Spleen (tissue), 7 donors: ENCODE data around the gene KCNF1.

ENCODE experiments used
- CTCF ChIP-seq, 11 experiments: fragments of 200-600 bp in 7 of 11; fragments of 450-650 bp in 4 of 11; sonication (generic) in 4 of 11; IDR thresholded peaks in 8 of 11; conservative IDR thresholded peaks in 3 of 11; 1 replicate in 7 of 11; 2 replicates in 4 of 11; pipeline versions ENCODE4 v1.4.0 to v1.8.0; 2016 to 2021; ENCODE audit warnings: antibody characterized with exemption in 11 of 11, inconsistent platforms in 4 of 11, mild to moderate bottlenecking in 1 of 11
- POLR2AphosphoS5 ChIP-seq, 3 donors: sonication (generic); formaldehyde crosslinking; IDR thresholded peaks; one replicate each; pipeline ENCODE4 v1.5.1; 2017; ENCODE audit warnings: antibody characterized with exemption in 3 of 3
- donor health status: DM: no; HTN: no; CAD: no; lungs with moderate emphysema.
- donor health status: DM: no; HTN: no; CAD: no.
- donor health status: DM: no; HTN: no; CAD: no.

DNA sequence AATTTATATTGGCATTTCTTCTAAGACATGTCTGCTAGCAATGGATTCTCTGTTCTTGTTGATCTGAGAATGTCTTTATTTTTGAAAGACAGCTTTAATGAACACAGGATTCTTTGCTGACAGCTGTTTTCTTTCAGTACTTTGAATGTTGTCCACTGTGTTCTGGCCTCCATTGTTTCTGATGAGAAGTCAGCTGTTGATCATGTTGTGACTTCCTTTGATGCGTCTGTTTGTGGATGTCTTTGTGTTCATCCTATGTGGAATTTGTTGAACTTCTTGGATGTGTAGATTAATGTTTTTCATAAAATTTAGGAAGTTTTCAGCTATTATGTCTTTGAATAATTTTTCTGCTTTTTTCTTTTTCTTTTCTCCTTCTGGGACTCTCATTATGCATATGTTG, 39.8 kb upstream of the KCNF1 start:
- TF ChIP-seq POLR2AphosphoS5 (IDR thresholded peaks at IDR 0.05) (no peak), CTCF (IDR thresholded peaks at IDR 0.05 in 8 of 11, conservative IDR thresholded peaks at IDR 0.05 in 3 of 11) (no peak)
